ENCODE data around the gene COL6A1. TPM values are rescaled to one million over a fixed set of nuclear protein-coding genes. Genes with fewer than 3 reads are reported as not detected.

COL6A1 gene
- total RNA-seq, 1 experiment from 2014 or later: 87.5 TPM

- Histone ChIP-seq H3K9me3 (ENCODE audit: control insufficient read depth in 1 of 2, insufficient read depth in 1 of 2, low read depth in 1 of 2, low read length in 2 of 2) (no peaks in the 10 kb centered on the region), H3K79me2 (ENCODE audit: insufficient read depth, low read length) (no peaks in the 10 kb centered on the region), H4K20me1 (ENCODE audit: insufficient read depth) (no peaks in the 10 kb centered on the region), H3K27me3 (ENCODE audit: insufficient read depth, low read length) (no peaks in the 10 kb centered on the region), H3K9me2 (ENCODE audit: insufficient read depth) (no peaks in the 10 kb centered on the region), H3K4me2 (ENCODE audit: low read length) (no peak overlapping the region), H3K36me3 (ENCODE audit: control insufficient read depth in 1 of 2, insufficient read depth in 2 of 2, low read length in 2 of 2) (no peaks in the 10 kb centered on the region), H3K4me1 (ENCODE audit: control insufficient read depth in 1 of 2, insufficient read depth in 2 of 2, low read length in 2 of 2) (peaks cover 11 to 12% of the 10 kb centered on the region in 2 experiments; a peak in 3 of 4 replicates), H3K4me3 (replicated peaks in 1 of 2; ENCODE audit: low read depth in 1 of 2, low read length in 2 of 2) (no peak overlapping the region), H3K9ac (ENCODE audit: low read length) (no peak overlapping the region), H3K27ac (ENCODE audit: low read depth, low read length) (no peak overlapping the region), H2AFZ (ENCODE audit: low read depth, low read length, poor library complexity, severe bottlenecking) (no peak overlapping the region)
- TF ChIP-seq FOSL1 (IDR thresholded peaks at IDR 0.05; ENCODE audit: low read depth): no peak
- no peak for TF ChIP-seq YY1 (IDR thresholded peaks at IDR 0.05; ENCODE audit: extremely low read depth, insufficient replicate concordance, low read depth, low read length)
- no peak for TF ChIP-seq RAD21 (IDR thresholded peaks at IDR 0.05; ENCODE audit: low read depth)
- TF ChIP-seq POLR2A (IDR thresholded peaks at IDR 0.05; ENCODE audit: borderline replicate concordance, extremely low read depth, insufficient read depth, insufficient read length): no peak
- no peak for TF ChIP-seq TCF7L2 (IDR thresholded peaks at IDR 0.05; ENCODE audit: borderline replicate concordance, extremely low read depth, insufficient read depth, insufficient read length)
- no peak for TF ChIP-seq REST (IDR thresholded peaks at IDR 0.05; ENCODE audit: low read depth)
- TF ChIP-seq CEBPB (IDR thresholded peaks at IDR 0.05; ENCODE audit: low read depth): no peak
- TF ChIP-seq EZH2phosphoT487 (IDR thresholded peaks at IDR 0.05; ENCODE audit: borderline replicate concordance): no peak
- no peak for TF ChIP-seq POLR2AphosphoS5 (IDR thresholded peaks at IDR 0.05; ENCODE audit: low read depth, low read length)
- TF ChIP-seq, protein P1, sequence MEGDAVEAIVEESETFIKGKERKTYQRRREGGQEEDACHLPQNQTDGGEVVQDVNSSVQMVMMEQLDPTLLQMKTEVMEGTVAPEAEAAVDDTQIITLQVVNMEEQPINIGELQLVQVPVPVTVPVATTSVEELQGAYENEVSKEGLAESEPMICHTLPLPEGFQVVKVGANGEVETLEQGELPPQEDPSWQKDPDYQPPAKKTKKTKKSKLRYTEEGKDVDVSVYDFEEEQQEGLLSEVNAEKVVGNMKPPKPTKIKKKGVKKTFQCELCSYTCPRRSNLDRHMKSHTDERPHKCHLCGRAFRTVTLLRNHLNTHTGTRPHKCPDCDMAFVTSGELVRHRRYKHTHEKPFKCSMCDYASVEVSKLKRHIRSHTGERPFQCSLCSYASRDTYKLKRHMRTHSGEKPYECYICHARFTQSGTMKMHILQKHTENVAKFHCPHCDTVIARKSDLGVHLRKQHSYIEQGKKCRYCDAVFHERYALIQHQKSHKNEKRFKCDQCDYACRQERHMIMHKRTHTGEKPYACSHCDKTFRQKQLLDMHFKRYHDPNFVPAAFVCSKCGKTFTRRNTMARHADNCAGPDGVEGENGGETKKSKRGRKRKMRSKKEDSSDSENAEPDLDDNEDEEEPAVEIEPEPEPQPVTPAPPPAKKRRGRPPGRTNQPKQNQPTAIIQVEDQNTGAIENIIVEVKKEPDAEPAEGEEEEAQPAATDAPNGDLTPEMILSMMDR (IDR thresholded peaks at IDR 0.05 in 2 of 3, conservative IDR thresholded peaks at IDR 0.05 in 1 of 3; ENCODE audit: borderline replicate concordance in 1 of 3, insufficient read depth in 1 of 3, low read depth in 2 of 3, low read length in 2 of 3): no peak
- TF ChIP-seq, protein P2, sequence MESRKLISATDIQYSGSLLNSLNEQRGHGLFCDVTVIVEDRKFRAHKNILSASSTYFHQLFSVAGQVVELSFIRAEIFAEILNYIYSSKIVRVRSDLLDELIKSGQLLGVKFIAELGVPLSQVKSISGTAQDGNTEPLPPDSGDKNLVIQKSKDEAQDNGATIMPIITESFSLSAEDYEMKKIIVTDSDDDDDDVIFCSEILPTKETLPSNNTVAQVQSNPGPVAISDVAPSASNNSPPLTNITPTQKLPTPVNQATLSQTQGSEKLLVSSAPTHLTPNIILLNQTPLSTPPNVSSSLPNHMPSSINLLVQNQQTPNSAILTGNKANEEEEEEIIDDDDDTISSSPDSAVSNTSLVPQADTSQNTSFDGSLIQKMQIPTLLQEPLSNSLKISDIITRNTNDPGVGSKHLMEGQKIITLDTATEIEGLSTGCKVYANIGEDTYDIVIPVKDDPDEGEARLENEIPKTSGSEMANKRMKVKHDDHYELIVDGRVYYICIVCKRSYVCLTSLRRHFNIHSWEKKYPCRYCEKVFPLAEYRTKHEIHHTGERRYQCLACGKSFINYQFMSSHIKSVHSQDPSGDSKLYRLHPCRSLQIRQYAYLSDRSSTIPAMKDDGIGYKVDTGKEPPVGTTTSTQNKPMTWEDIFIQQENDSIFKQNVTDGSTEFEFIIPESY (IDR thresholded peaks at IDR 0.05; ENCODE audit: extremely low read depth, insufficient replicate concordance, low read length): no peak
- BruUV-seq (replicated peaks): no TSS peak
- intact Hi-C loops (cut with micrococcal nuclease): no loop called here
- ChIA-PET RAD21 (ENCODE audit: low non-redundant PET in 1 of 2, low total read pairs in 2 of 2, uncharacterized antibody in 2 of 2, unreplicated experiment in 2 of 2) (no interaction called here), CTCF (no interaction called here), POLR2A (no interaction called here)
- DNase-seq (ENCODE audit: low read depth, low spot score) (no peak), ATAC-seq (no peak)
Measured at GRCh38 chr21:45947296-45947695, 34.3 kb upstream of the COL6A1 start.
